Measurements from ENCODE around the gene GLRA3. TPM values are rescaled to one million over a fixed set of nuclear protein-coding genes. Genes with fewer than 3 reads are reported as not detected.

GLRA3 gene
- total RNA-seq, 5 donors from 2014 or later (not counting 1 experiment from before 2014, with no cell fraction given): not detected

Other genes starting within 250 kb of the GLRA3 start
- not detected for gene ADAM29, start 89.1 kb upstream of the GLRA3 start, total RNA-seq